Tibial nerve (tissue), 4 donors: Measurements from ENCODE around the gene DAB1. TPM values are rescaled to one million over a fixed set of nuclear protein-coding genes. Genes with fewer than 3 reads are reported as not detected.

Source experiments
- DNase-seq, 2 donors: peaks; one replicate each; pipeline ENCODE4 v3.0.0-alpha.2; 2019; ENCODE audit warnings: low spot score in 2 of 2
- H3K27ac ChIP-seq, 4 donors: fragments of 200-600 bp; sonication (generic) in 3 of 4; one replicate each; pipeline ENCODE4 v1.5.1; 2017 to 2019; ENCODE audit warnings: mild to moderate bottlenecking in 1 of 4
- H3K27me3 ChIP-seq, 2 donors: fragments of 200-600 bp; sonication (generic) in 1 of 2; one replicate each; pipeline versions ENCODE4 v1.5.1 to v1.6.0; 2017 to 2019
- H3K36me3 ChIP-seq, 3 donors: fragments of 200-600 bp; sonication (generic); one replicate each; pipeline ENCODE4 v1.5.1; 2018 to 2019
- H3K4me1 ChIP-seq, 4 donors: fragments of 200-600 bp; sonication (generic) in 3 of 4; one replicate each; pipeline ENCODE4 v1.5.1; 2017 to 2019
- H3K4me3 ChIP-seq, 4 donors: fragments of 200-600 bp; sonication (generic) in 3 of 4; one replicate each; pipeline ENCODE4 v1.5.1; 2017 to 2019; ENCODE audit warnings: mild to moderate bottlenecking in 1 of 4, moderate library complexity in 1 of 4
- H3K9me3 ChIP-seq, 4 donors: fragments of 200-600 bp; sonication (generic) in 3 of 4; one replicate each; pipeline ENCODE4 v1.5.1; 2017 to 2019
- EP300 ChIP-seq, 2 donors: sonication (generic); formaldehyde crosslinking; IDR thresholded peaks; one replicate each; pipeline ENCODE4 v1.6.1; 2017; ENCODE audit warnings: antibody characterized with exemption in 2 of 2, mild to moderate bottlenecking in 1 of 2
- POLR2A ChIP-seq, 2 donors: fragments of 450-650 bp; IDR thresholded peaks; one replicate each; pipeline ENCODE4 v1.6.1; 2017; ENCODE audit warnings: antibody characterized with exemption in 2 of 2, mild to moderate bottlenecking in 2 of 2, moderate library complexity in 2 of 2
- WGBS, 2 donors: methylation state at CpG; one replicate each; pipeline ENCODE4 v1.1.5; 2018; 5-methylcytosine and 5-hydroxymethylcytosine counted together
- total RNA-seq, 4 donors: library from RNA; depleted of rRNA; stranded (reverse); fragments of >200 nt; gene quantifications; one replicate each; pipeline ENCODE4 v1.1.0, GENCODE V29; 2016
- TF ChIP-seq, protein P1 (sequence below), 5 experiments: fragments of 200-600 bp in 3 of 5; fragments of 450-650 bp in 2 of 5; sonication (generic) in 3 of 5; IDR thresholded peaks; one replicate each; pipeline ENCODE4 v1.5.1; 2016 to 2019; ENCODE audit warnings: antibody characterized with exemption in 5 of 5, mild to moderate bottlenecking in 3 of 5, moderate library complexity in 2 of 5

DAB1 gene
- total RNA-seq, 4 donors from 2014 or later = 4.0 to 8.3 (median 4.4) TPM

GRCh38 chr1:57450981-57451380 lies 27.1 kb upstream of the DAB1 start:
- no peaks in the 10 kb centered on the region for H3K4me1 ChIP-seq
- H3K9me3 ChIP-seq = no peaks in the 10 kb centered on the region
- TF ChIP-seq, protein P1, sequence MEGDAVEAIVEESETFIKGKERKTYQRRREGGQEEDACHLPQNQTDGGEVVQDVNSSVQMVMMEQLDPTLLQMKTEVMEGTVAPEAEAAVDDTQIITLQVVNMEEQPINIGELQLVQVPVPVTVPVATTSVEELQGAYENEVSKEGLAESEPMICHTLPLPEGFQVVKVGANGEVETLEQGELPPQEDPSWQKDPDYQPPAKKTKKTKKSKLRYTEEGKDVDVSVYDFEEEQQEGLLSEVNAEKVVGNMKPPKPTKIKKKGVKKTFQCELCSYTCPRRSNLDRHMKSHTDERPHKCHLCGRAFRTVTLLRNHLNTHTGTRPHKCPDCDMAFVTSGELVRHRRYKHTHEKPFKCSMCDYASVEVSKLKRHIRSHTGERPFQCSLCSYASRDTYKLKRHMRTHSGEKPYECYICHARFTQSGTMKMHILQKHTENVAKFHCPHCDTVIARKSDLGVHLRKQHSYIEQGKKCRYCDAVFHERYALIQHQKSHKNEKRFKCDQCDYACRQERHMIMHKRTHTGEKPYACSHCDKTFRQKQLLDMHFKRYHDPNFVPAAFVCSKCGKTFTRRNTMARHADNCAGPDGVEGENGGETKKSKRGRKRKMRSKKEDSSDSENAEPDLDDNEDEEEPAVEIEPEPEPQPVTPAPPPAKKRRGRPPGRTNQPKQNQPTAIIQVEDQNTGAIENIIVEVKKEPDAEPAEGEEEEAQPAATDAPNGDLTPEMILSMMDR (IDR thresholded peaks at IDR 0.05) = no peak
- TF ChIP-seq POLR2A (IDR thresholded peaks at IDR 0.05) = no peak
- no peak for TF ChIP-seq EP300 (IDR thresholded peaks at IDR 0.05)
- no peak overlapping the region for H3K4me3 ChIP-seq
- no peaks in the 10 kb centered on the region for H3K27me3 ChIP-seq
- no peak overlapping the region for H3K27ac ChIP-seq
- DNase-seq = no peak
- H3K36me3 ChIP-seq = no peaks in the 10 kb centered on the region
- 57 to 58% methylated on average over 3 of the region's 3 CpGs for WGBS, 2 donors

- Histone ChIP-seq H3K27ac (no peak overlapping the region), H3K9me3 (no peaks in the 10 kb centered on the region), H3K4me1 (no peaks in the 10 kb centered on the region), H3K4me3 (no peak overlapping the region), H3K27me3 (no peaks in the 10 kb centered on the region), H3K36me3 (no peaks in the 10 kb centered on the region)
- TF ChIP-seq POLR2A (IDR thresholded peaks at IDR 0.05) (no peak), EP300 (IDR thresholded peaks at IDR 0.05) (no peak)
- TF ChIP-seq, protein P1 (IDR thresholded peaks at IDR 0.05) = no peak
- no peak for DNase-seq
- 92 to 96% methylated on average over 3 of the region's 3 CpGs for WGBS, 2 donors
Observed at GRCh38 chr1:57447551-57447950, 23.7 kb upstream of the DAB1 start.

DNA sequence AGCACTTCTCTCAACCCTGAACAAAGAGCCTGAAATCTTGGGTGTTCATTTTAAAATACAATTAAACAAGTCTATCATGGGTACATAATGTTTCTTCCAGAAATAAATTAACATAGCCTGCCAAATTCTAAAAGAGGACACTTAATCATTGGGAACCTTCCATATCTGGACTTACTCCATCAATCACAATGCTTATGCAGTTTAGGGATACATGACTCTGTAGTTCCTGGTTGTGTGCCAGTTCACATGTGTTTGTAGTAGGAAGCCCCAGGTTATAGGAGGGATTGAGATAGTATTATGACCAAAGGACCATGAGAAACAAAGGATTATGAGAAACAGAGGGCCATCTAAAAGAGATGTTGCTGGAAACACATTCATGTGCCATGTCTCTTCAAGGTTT lies 19.1 kb upstream of the DAB1 start:
- Histone ChIP-seq H3K36me3 (no peaks in the 10 kb centered on the region), H3K4me1 (no peaks in the 10 kb centered on the region), H3K4me3 (no peak overlapping the region), H3K27me3 (no peaks in the 10 kb centered on the region), H3K27ac (no peak overlapping the region), H3K9me3 (no peaks in the 10 kb centered on the region)
- no peak for DNase-seq
- TF ChIP-seq, protein P1 (IDR thresholded peaks at IDR 0.05) = no peak
- TF ChIP-seq EP300 (IDR thresholded peaks at IDR 0.05) (no peak), POLR2A (IDR thresholded peaks at IDR 0.05) (no peak)

DNA sequence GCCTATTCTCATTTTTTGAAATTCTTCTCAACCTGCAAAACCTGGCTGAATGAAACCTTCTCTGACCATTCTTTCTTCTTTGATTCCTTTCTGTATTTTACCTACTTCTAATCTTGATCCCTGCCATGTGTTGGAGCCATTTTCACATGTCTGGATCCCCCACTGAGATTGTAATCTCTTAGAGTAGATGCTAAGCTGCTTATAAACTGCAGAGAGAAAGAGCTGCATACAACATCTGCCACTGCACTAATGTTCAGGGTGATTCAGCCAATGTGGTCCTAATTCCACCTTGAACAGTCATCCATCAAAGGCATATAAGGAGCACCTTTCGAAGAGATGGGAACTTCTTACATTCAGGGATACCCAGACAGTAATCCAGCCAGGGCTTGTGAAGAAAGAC lies 16.2 kb upstream of the DAB1 start:
- Histone ChIP-seq H3K4me3 (no peak overlapping the region), H3K36me3 (no peaks in the 10 kb centered on the region), H3K4me1 (no peaks in the 10 kb centered on the region), H3K9me3 (no peaks in the 10 kb centered on the region), H3K27ac (no peak overlapping the region), H3K27me3 (no peaks in the 10 kb centered on the region)
- no peak for DNase-seq
- no peak for TF ChIP-seq EP300 (IDR thresholded peaks at IDR 0.05)
- no peak for TF ChIP-seq POLR2A (IDR thresholded peaks at IDR 0.05)
- TF ChIP-seq, protein P1 (IDR thresholded peaks at IDR 0.05) = no peak
- 62 to 85% methylated on average over 1 of the region's 1 CpG for WGBS, 2 donors

DNA sequence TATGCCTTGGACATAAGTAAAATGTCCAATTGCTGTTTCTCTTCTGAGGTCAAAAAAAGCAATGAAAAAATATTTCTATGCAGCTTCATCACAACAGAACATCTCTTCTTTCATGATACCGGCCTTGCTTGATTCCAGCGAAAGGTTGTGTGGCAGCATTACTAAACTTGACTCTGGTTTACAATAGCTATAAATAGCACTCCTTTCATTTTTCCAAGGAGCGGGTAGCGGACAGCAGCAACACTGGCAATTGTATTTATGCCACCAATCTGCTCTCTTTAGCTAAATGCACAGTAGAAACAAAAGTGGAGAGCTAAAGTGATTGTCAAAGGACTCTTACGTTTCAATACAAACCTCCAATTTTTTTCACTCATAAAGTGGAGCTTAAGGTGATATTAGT lies 7.5 kb upstream of the DAB1 start:
- TF ChIP-seq, protein P1 (IDR thresholded peaks at IDR 0.05) = no peak
- TF ChIP-seq EP300 (IDR thresholded peaks at IDR 0.05) (no peak), POLR2A (IDR thresholded peaks at IDR 0.05) (no peak)
- Histone ChIP-seq H3K36me3 (no peaks in the 10 kb centered on the region), H3K4me3 (no peak overlapping the region), H3K27me3 (no peaks in the 10 kb centered on the region), H3K27ac (peak overlapping the region in 1 of 4 donors; percentile 17), H3K9me3 (no peaks in the 10 kb centered on the region), H3K4me1 (no peaks in the 10 kb centered on the region)
- no peak for DNase-seq
- 49 to 55% methylated on average over 5 of the region's 5 CpGs for WGBS, 2 donors
